Ishikawa (cell line): Measurements from ENCODE around the gene SPON2.

ENCODE experiments used
- CEBPB ChIP-seq: IDR thresholded peaks from 2 replicates; pipeline ENCODE4 v1.6.1; 2012
- CREB1 ChIP-seq: IDR thresholded peaks from 2 replicates; pipeline ENCODE4 v1.6.1; 2012; ENCODE audit warnings: low read depth
- EGR1 ChIP-seq: IDR thresholded peaks from 2 replicates; pipeline ENCODE4 v1.6.1; 2012
- EP300 ChIP-seq: IDR thresholded peaks from 2 replicates; pipeline ENCODE4 v1.6.1; 2012; ENCODE audit warnings: borderline replicate concordance
- FOXM1 ChIP-seq: IDR thresholded peaks from 2 replicates; pipeline ENCODE4 v1.6.1; 2012; ENCODE audit warnings: low read depth, borderline replicate concordance
- NFIC ChIP-seq: IDR thresholded peaks from 2 replicates; pipeline ENCODE4 v1.6.1; 2012
- RAD21 ChIP-seq: IDR thresholded peaks from 2 replicates; pipeline ENCODE4 v1.6.1; 2012; ENCODE audit warnings: low read depth
- TAF1 ChIP-seq: IDR thresholded peaks from 2 replicates; pipeline ENCODE4 v1.6.1; 2012; ENCODE audit warnings: low read depth, mild to moderate bottlenecking
- TCF12 ChIP-seq: IDR thresholded peaks from 2 replicates; pipeline ENCODE4 v1.6.1; 2012; ENCODE audit warnings: low read depth
- TEAD4 ChIP-seq: IDR thresholded peaks from 2 replicates; pipeline ENCODE4 v1.6.1; 2012
- USF1 ChIP-seq: IDR thresholded peaks from 2 replicates; pipeline ENCODE4 v1.6.1; 2012
- YY1 ChIP-seq: IDR thresholded peaks from 2 replicates; pipeline ENCODE4 v1.6.1; 2012; ENCODE audit warnings: low read depth
- ZBTB7A ChIP-seq: IDR thresholded peaks from 2 replicates; pipeline ENCODE4 v1.6.1; 2012; ENCODE audit warnings: low read depth
- TF ChIP-seq, protein P1 (sequence below): IDR thresholded peaks from 2 replicates; pipeline ENCODE4 v1.6.1; 2012; ENCODE audit warnings: low read depth, mild to moderate bottlenecking
- TF ChIP-seq, protein P2 (sequence below): IDR thresholded peaks from 2 replicates; pipeline ENCODE4 v1.6.1; 2012

Gene SPON2

GRCh38 chr4:1153567-1154090 is 18.8 kb downstream of the SPON2 start:
- TF ChIP-seq EP300 (no peak), RAD21 (no peak), FOXM1 (no peak), YY1 (no peak), ZBTB7A (no peak), TCF12 (no peak), USF1 (no peak), CEBPB (no peak), TAF1 (no peak), EGR1 (no peak), CREB1 (no peak), NFIC (no peak), TEAD4 (no peak)
- TF ChIP-seq, protein P1, sequence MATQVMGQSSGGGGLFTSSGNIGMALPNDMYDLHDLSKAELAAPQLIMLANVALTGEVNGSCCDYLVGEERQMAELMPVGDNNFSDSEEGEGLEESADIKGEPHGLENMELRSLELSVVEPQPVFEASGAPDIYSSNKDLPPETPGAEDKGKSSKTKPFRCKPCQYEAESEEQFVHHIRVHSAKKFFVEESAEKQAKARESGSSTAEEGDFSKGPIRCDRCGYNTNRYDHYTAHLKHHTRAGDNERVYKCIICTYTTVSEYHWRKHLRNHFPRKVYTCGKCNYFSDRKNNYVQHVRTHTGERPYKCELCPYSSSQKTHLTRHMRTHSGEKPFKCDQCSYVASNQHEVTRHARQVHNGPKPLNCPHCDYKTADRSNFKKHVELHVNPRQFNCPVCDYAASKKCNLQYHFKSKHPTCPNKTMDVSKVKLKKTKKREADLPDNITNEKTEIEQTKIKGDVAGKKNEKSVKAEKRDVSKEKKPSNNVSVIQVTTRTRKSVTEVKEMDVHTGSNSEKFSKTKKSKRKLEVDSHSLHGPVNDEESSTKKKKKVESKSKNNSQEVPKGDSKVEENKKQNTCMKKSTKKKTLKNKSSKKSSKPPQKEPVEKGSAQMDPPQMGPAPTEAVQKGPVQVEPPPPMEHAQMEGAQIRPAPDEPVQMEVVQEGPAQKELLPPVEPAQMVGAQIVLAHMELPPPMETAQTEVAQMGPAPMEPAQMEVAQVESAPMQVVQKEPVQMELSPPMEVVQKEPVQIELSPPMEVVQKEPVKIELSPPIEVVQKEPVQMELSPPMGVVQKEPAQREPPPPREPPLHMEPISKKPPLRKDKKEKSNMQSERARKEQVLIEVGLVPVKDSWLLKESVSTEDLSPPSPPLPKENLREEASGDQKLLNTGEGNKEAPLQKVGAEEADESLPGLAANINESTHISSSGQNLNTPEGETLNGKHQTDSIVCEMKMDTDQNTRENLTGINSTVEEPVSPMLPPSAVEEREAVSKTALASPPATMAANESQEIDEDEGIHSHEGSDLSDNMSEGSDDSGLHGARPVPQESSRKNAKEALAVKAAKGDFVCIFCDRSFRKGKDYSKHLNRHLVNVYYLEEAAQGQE, result no peak
- TF ChIP-seq, protein P2, sequence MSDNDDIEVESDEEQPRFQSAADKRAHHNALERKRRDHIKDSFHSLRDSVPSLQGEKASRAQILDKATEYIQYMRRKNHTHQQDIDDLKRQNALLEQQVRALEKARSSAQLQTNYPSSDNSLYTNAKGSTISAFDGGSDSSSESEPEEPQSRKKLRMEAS, result no peak

DNA sequence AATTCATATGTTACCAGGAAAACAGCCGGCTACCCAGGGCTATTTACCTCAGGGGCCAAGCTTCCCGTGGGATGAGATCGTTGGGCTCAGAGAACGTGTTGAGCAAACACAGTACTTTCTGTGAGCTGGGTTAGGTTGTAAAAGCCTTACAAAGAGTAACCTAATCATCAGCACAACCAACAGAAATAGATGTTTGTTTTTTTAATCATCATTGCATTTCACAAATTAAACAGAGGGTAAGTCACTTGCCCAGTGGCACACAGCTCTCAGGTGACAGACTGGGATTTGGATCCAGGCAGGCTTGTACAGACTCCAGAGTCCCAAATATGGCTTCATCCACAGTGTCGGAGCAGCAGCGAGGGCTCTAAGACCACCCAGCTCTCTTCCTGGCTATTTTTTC is 20.1 kb downstream of the SPON2 start:
- no peak for TF ChIP-seq YY1

DNA sequence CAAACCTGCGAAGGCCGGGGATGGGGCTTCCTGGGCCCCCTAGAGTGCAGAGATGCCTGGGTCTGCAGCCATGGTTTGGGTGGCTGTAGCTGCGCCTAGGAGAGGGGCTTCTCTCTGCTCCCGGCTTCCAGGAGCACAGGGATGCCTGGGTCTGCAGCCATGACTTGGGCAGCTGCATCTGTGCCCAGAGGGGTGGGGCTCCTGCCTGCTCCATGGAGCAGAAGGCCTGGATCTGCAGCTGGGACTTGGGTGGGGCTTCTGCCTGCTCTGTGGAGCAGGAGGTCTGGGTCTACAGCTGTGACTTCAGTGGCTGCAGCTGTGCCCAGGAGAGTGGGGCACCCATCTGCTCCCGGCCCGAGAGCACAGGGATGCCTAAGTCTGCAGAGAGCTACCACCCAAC is 20.8 kb downstream of the SPON2 start:
- no peak for TF ChIP-seq USF1
- TF ChIP-seq RAD21, result no peak
- TF ChIP-seq, protein P2, result no peak
- no peak for TF ChIP-seq YY1
- no peak for TF ChIP-seq FOXM1
- TF ChIP-seq TCF12, result no peak
- TF ChIP-seq EP300, result no peak
- no peak for TF ChIP-seq TAF1
- TF ChIP-seq CEBPB, result no peak
- no peak for TF ChIP-seq NFIC
- TF ChIP-seq ZBTB7A, result no peak
- no peak for TF ChIP-seq EGR1
- TF ChIP-seq CREB1, result no peak

GRCh38 chr4:1150875-1151274 is 21.5 kb downstream of the SPON2 start:
- TF ChIP-seq NFIC (no peak), FOXM1 (no peak), TAF1 (no peak), USF1 (no peak), CEBPB (no peak), TEAD4 (no peak), EGR1 (no peak), ZBTB7A (no peak), TCF12 (no peak), YY1 (no peak), RAD21 (no peak), CREB1 (no peak)
- TF ChIP-seq, protein P1, result no peak
- TF ChIP-seq, protein P2, result no peak

DNA sequence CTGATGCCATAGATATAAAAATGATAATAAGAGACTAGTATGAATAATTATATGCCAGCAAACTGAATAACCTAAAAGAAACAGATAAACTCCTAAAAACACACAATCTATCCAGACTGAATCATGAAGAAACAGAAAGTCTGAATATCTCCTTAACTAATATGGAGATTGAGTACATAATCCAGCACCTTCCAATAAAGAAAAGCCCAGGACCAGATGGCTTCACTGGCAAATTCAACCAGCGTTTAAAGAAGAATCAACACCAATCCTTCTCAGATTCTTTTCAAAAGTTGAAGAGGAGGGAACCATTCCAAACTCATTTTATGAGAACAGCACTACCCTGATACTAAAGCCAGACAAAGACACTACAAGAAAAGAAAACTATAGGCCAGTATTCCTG is 32.5 kb downstream of the SPON2 start:
- TF ChIP-seq EP300, result no peak
- TF ChIP-seq, protein P1, result no peak
- no peak for TF ChIP-seq NFIC
- TF ChIP-seq FOXM1, result no peak
- no peak for TF ChIP-seq EGR1
- TF ChIP-seq YY1, result no peak
- no peak for TF ChIP-seq USF1
- no peak for TF ChIP-seq TEAD4
- TF ChIP-seq, protein P2, result no peak
- no peak for TF ChIP-seq TCF12
- TF ChIP-seq CREB1, result no peak
- no peak for TF ChIP-seq RAD21
- TF ChIP-seq CEBPB, result no peak
- TF ChIP-seq ZBTB7A, result no peak
- TF ChIP-seq TAF1, result no peak
